SK-N-SH treated with all-trans-retinoic acid at 6 μM for 48 hours (cell line): ENCODE results near the gene PTTG1IP.

ENCODE experiments used
- CREB5 ChIP-seq: fragments of 250-450 bp; sonication (Bioruptor Pico); IDR thresholded peaks from 2 replicates; pipeline ENCODE4 v1.5.1; 2020; ENCODE audit warnings: low read depth, mild to moderate bottlenecking, moderate library complexity
- CSRNP3 ChIP-seq: fragments of 250-450 bp; sonication (Bioruptor Pico); IDR thresholded peaks from 2 replicates; pipeline ENCODE4 v1.5.1; 2021; ENCODE audit warnings: mild to moderate bottlenecking, moderate library complexity
- ISL1 ChIP-seq: fragments of 250-450 bp; sonication (Bioruptor Pico); IDR thresholded peaks from 2 replicates; pipeline ENCODE4 v2.1.2; 2022; ENCODE audit warnings: mild to moderate bottlenecking, moderate library complexity
- PATZ1 ChIP-seq: fragments of 250-450 bp; sonication (Bioruptor Pico); IDR thresholded peaks from 2 replicates; pipeline ENCODE4 v1.8.0; 2020; ENCODE audit warnings: mild to moderate bottlenecking, moderate library complexity, borderline replicate concordance
- PPARA ChIP-seq: fragments of 250-450 bp; sonication (Bioruptor Pico); IDR thresholded peaks from 2 replicates; pipeline ENCODE4 v1.5.0; 2020; ENCODE audit warnings: mild to moderate bottlenecking, borderline replicate concordance
- RARB ChIP-seq: fragments of 250-450 bp; sonication (Bioruptor Pico); IDR thresholded peaks from 2 replicates; pipeline ENCODE4 v1.8.0; 2021; ENCODE audit warnings: mild to moderate bottlenecking, moderate library complexity
- SNAI2 ChIP-seq: fragments of 250-450 bp; sonication (Bioruptor Pico); IDR thresholded peaks from 2 replicates; pipeline ENCODE4 v1.5.0; 2020; ENCODE audit warnings: mild to moderate bottlenecking, moderate library complexity
- TSHZ2 ChIP-seq: fragments of 250-450 bp; sonication (Bioruptor Pico); IDR thresholded peaks from 2 replicates; pipeline ENCODE4 v1.5.0; 2020; ENCODE audit warnings: mild to moderate bottlenecking, moderate library complexity
- ZFP3 ChIP-seq: fragments of 250-450 bp; sonication (Bioruptor Pico); IDR thresholded peaks from 2 replicates; pipeline ENCODE4 v1.5.0; 2020; ENCODE audit warnings: mild to moderate bottlenecking, moderate library complexity

- TF ChIP-seq TSHZ2 (no peak), CREB5 (CRISPR knock-in tag) (no peak), PATZ1 (CRISPR knock-in tag) (no peak), SNAI2 (CRISPR knock-in tag) (no peak), ISL1 (CRISPR knock-in tag) (no peak), ZFP3 (CRISPR knock-in tag) (no peak), PPARA (no peak), RARB (CRISPR knock-in tag) (no peak), CSRNP3 (no peak)
Measured at GRCh38 chr21:44815225-44815624, 58.3 kb downstream of the PTTG1IP start.
